GM12878 (cell line): Measurements from ENCODE around the gene GCC1.
A peak's percentile ranks its signal among the peaks of the same experiment; 100 is the strongest.

Experiments
- BCLAF1 ChIP-seq: fragments of 450-650 bp; IDR thresholded peaks from 2 replicates; pipeline ENCODE4 v1.6.1; 2017; ENCODE audit warnings: antibody characterized with exemption, mild to moderate bottlenecking, moderate library complexity
- CTCF ChIP-seq, 3 experiments: IDR thresholded peaks in 2 of 3; conservative IDR thresholded peaks in 1 of 3; 2 replicates each; pipeline ENCODE4 v1.5.1; 2011; ENCODE audit warnings: low read depth in 3 of 3, low read length in 3 of 3, mild to moderate bottlenecking in 3 of 3, control low read depth in 2 of 3, moderate library complexity in 2 of 3, inconsistent platforms in 1 of 3, mixed read lengths in 1 of 3; ENCODE audit not compliant: control insufficient read depth in 2 of 3, insufficient read depth in 1 of 3; ENCODE audit errors: extremely low read depth in 1 of 3
- EP300 ChIP-seq, 2 experiments: fragments of 150-350 bp in 1 of 2; IDR thresholded peaks; 2 replicates each; pipeline ENCODE4 v1.6.1; 2011 to 2012; ENCODE audit warnings: low read depth in 2 of 2, low read length in 2 of 2, borderline replicate concordance in 1 of 2, improper control_type of control experiment in 1 of 2, inconsistent platforms in 1 of 2; ENCODE audit not compliant: control insufficient read depth in 1 of 2
- FOXM1 ChIP-seq: IDR thresholded peaks from 2 replicates; pipeline ENCODE4 v1.6.1; 2012; ENCODE audit warnings: low read depth, mild to moderate bottlenecking, inconsistent platforms, low read length, moderate library complexity
- GABPA ChIP-seq: IDR thresholded peaks from 2 replicates; pipeline ENCODE4 v1.6.1; 2014; ENCODE audit warnings: antibody characterized with exemption, low read depth, mild to moderate bottlenecking, inconsistent platforms
- HCFC1 ChIP-seq: fragments of 150-350 bp; IDR thresholded peaks from 2 replicates; pipeline ENCODE4 v1.6.1; 2014; ENCODE audit warnings: low read length
- MAX ChIP-seq: IDR thresholded peaks from 2 replicates; pipeline ENCODE4 v1.6.1; 2012; ENCODE audit warnings: low read depth, low read length, improper control_type of control experiment
- POLR2A ChIP-seq: IDR thresholded peaks from 2 replicates; pipeline ENCODE4 v1.6.1; 2011; ENCODE audit warnings: low read depth, mild to moderate bottlenecking, low read length
- POU2F2 ChIP-seq: IDR thresholded peaks from 3 replicates; pipeline ENCODE4 v1.6.1; 2011; ENCODE audit warnings: low read depth, mild to moderate bottlenecking, low read length, borderline replicate concordance
- RBBP5 ChIP-seq: fragments of 200-600 bp; sonication (generic); conservative IDR thresholded peaks from 2 replicates; pipeline ENCODE4 v1.6.1; 2016
- RFX5 ChIP-seq: IDR thresholded peaks from 2 replicates; pipeline ENCODE4 v1.6.1; 2011; ENCODE audit warnings: low read depth, low read length, improper control_type of control experiment
- SREBF2 ChIP-seq: IDR thresholded peaks from 2 replicates; pipeline ENCODE4 v1.6.1; 2012; ENCODE audit warnings: mild to moderate bottlenecking, low read length
- YBX1 ChIP-seq: fragments of 450-650 bp; IDR thresholded peaks from 2 replicates; pipeline ENCODE4 v1.6.1; 2016; ENCODE audit warnings: antibody characterized with exemption

GRCh38 chr7:127550247-127550646 lies 35.1 kb downstream of the GCC1 start:
- TF ChIP-seq FOXM1 (no peak), CTCF (IDR thresholded peaks at IDR 0.05 in 2 of 3, conservative IDR thresholded peaks at IDR 0.05 in 1 of 3; ENCODE audit: control insufficient read depth in 2 of 3, extremely low read depth in 1 of 3, insufficient read depth in 1 of 3, low read depth in 3 of 3, low read length in 3 of 3) (peak in 2 of 3 experiments; percentile 17 to 26; a peak in 1 of 6 replicates), YBX1 (no peak), POLR2A (no peak), HCFC1 (no peak), BCLAF1 (no peak), POU2F2 (no peak), MAX (no peak), RFX5 (no peak), GABPA (no peak), SREBF2 (no peak), EP300 (IDR thresholded peaks at IDR 0.05; ENCODE audit: borderline replicate concordance in 1 of 2, control insufficient read depth in 1 of 2, low read depth in 2 of 2, low read length in 2 of 2) (no peak), RBBP5 (no peak)
